Occipital lobe (tissue), 2 donors: ENCODE data around the gene POLE. TPM values are rescaled to one million over a fixed set of nuclear protein-coding genes. Genes with fewer than 3 reads are reported as not detected.

Source experiments
- DNase-seq: peaks from one replicate; lab custom pipeline; 2025; lab: John Stamatoyannopoulos, UW
- total RNA-seq: library from RNA; depleted of rRNA; stranded (reverse); fragments of >200 nt; gene quantifications from one replicate; pipeline ENCODE4 v1.2.3, GENCODE V29; 2014

POLE gene
- total RNA-seq, 1 donor from 2014 or later, result 36.5 TPM

DNA sequence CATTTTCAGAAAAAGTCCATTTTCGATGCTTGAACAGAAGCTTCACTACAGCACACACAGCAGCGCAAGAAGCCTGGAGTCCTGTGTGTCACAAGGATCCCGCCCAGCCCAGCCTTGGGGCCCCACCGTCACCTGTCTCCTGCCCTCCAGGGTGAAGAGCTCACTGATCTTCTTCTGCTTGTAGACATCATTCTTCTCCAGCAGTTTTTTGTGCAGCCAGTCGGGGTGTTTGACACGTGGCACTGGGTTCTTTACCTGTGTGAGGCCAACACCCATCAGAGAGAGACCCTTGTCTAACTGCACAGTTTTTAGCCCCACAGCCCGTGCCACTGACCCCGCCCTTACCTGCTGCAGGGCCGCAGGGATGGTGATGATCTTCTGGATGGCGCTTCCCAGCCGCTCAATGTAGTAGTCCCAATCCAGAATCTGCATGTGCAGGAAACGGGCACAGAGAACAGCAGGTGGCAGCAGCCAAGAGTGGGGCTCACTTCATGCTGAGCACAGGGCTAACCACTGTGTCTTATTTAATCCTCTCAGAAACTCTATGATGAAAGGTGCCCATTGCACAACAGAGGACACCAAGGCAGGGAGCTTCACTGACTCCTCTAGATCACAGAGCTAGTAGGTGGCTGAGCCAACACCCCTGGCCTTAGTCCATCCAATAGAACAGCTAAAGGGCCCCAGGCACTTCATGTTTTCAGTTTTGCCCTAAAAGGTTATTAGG lies 30.0 kb downstream of the POLE start:
- DNase-seq, result no peak

GRCh38 chr12:132653567-132654290 lies 33.4 kb downstream of the POLE start:
- DNase-seq, result no peak

DNA sequence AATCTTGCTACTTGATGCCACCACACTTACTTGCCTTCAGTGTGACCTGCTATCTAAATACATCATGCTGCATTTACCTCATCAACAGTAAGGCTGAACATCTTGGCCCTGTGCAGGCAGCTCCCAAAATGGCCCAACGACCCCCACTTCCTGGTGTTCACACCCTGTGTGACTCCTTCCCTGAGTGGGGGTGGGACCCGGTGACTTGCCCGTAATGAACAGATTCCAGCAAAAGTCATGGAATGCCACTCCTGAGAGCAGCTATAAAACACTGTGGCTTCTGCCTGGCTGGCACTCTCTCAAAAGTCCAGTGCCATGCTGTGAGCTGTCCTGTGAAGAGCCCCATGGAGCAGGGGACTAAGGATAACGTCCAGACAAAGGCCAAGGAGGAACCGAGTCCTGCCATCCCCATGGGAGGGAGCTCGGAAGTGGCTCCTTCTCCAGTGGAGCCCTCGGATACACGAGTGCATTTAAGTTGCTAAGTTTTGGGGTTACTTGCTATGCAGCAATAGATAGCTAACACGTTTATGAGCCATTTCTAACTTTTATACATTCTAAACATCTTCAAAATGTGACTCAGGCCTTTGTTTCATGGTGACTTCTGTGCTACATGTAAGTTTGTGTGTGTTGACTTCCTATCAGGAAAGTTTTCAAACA lies 35.6 kb downstream of the POLE start:
- no peak for DNase-seq

DNA sequence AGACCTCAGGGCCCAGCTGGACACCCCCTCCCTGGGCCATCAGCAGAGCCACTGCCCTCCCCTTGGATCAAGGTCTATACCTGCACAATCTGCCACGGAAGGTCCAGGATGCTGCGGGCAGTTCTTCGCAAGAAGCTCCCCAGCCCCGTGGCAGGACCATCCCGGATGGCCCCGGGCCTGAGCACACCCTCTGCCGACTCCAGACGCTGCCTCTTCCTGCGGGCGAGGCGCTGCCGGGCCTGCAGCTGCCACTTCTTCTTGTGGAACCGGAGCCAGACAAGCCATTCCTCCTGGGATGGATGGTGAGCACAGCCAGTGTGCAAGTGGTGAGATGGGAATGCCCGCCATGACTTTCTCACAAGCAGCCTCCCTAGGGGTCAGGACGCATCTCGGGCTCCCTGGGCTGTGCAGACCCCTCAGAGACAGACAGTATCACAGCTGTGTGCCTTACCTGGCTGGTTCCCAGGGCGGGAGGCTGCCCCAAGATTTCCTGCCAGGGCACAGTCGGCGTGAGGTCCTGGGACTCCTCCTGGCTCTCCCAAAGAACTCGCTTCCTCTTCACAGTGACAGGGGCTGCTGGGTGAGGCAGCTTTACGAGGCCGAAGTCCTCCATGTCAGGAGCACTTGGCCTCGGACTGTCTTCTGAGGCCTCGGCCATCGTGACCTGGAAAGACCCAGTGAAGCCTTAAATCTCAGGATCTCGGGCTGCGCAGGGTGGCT lies 37.8 kb downstream of the POLE start:
- DNase-seq, result no peak

DNA sequence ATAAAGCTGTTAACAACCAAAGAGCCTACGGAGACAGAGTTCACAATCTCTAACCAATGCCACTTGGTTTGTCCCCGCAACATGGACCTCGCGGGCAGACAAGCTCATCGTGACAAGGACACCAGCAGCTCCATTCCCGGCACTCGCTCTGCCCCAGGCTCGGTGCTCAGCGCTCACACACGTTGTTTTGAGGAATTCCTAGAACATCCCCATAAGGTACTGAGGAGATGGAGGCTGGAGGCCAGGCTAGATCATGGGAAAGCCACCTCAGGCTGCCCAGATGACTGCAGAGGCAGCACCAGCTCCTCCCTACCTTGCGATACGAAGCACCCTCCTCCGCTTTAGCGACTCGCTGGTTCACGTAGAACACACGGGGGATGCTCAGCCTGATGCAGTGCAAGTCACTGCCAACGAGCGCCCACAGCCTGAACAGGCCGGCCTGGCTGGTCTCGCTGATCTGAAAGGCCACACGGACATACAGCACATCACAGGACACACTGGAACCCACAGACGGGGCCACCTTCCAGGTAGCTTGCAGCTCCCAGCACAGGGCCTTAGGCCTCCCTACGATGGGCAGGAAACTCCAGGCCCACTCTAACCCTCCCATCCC lies 38.4 kb downstream of the POLE start:
- no peak for DNase-seq

DNA sequence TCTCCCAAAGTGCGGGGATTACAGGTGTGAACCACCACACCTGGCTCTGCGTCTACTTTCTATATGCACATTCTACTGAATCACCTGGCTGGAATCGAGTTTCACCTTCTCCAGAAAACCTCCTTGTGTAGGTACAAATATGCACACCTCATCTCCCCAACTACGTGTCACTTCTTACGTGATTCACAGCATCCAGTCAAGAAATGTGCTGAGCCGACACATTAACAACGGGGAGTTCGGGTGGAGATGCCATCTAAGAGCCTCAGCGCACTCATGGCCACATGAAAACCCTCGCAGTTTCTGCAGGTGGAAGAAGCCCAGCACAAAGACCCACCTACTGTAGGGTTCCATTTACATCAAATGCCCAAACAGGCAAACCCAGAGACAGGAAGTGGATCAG lies 39.3 kb downstream of the POLE start:
- DNase-seq, result no peak

DNA sequence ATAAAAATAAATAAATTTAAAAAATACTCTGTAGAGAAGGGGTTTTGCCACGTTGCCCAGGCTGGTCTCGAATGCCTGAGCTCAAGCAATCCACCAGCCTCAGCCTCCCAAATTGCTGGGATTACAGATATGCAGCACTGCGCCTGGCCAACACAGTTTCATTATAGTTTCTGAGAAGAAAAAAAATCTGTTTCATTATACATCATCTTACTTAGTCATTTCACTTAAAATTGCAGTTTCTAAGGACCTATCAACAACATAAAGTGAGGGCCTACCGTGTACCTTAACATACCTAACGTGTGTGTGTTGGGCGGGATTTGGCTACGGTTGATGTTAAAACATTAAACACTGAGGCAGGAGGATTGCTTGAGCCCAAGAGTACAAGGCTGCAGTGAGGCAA lies 40.3 kb downstream of the POLE start:
- no peak for DNase-seq

DNA sequence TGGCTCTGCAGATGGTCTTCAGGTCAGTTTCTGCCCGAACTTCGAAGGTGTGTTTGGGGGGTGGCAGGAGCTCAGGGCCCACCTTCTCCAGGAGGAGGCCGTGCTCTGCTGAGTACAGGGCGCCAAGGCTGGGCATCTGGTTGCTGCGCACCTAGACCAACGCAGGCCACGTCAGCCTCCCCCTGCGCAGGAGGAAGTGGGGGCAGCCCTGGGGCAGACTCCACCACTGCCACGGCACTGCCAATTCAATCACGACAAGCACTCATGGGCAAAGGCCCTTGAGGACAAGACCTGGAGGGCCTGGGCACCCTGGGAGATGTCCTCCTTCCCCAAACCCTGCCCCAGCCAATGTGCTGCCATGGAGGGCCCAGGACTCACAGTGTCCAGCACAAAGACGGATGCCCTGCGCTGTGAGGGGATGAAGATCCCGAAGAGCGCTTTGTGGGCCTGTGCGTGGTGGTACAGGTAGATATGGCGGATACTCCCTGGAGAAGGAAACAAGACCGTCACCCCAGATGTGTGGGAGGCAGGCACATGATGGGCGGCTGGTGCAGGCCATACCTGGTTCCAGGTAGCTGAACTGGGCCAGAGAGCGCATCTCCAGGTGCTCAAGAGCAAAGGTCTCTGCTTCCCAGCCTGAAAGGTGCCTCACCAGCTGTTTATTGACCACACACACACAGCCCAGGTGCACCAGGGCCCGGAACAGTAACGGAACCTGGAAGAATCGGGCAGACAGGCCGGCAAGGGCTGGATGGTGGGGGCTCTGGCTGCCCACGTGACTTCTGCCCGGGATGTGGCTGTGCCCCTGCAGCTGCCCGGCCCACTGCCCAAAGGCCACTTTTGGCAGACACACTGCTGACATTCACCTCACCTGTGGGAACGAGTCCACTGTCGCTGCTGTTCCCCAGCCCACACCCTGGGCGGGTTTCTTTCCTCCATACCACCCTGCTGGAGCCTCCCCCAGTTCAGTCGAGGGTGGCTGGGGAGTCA lies 44.0 kb downstream of the POLE start:
- no peak for DNase-seq

GRCh38 chr12:132641811-132642650 lies 45.1 kb downstream of the POLE start:
- no peak for DNase-seq

DNA sequence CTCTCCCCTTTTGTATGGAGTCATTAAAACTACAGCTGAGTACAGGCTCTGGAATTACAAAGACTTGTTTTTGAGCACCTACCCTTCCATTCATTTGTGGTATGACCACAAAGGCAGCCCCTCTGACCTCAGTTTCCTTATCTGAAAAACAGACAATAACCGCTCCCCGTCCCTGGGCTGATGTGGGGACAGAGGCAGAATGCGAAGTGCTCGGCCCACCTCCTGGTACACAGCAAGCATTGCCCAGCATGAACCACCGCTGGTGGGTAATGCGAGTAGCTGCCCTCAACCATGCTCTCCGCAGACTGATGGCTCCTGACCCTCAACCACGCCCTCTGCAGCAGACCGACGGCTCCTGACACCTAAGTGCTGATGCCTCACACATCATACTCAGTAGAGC lies 46.2 kb downstream of the POLE start:
- no peak for DNase-seq

- DNase-seq, result no peak
These were observed 47.1 kb downstream of the POLE start for GRCh38 chr12:132639956-132640520.

DNA sequence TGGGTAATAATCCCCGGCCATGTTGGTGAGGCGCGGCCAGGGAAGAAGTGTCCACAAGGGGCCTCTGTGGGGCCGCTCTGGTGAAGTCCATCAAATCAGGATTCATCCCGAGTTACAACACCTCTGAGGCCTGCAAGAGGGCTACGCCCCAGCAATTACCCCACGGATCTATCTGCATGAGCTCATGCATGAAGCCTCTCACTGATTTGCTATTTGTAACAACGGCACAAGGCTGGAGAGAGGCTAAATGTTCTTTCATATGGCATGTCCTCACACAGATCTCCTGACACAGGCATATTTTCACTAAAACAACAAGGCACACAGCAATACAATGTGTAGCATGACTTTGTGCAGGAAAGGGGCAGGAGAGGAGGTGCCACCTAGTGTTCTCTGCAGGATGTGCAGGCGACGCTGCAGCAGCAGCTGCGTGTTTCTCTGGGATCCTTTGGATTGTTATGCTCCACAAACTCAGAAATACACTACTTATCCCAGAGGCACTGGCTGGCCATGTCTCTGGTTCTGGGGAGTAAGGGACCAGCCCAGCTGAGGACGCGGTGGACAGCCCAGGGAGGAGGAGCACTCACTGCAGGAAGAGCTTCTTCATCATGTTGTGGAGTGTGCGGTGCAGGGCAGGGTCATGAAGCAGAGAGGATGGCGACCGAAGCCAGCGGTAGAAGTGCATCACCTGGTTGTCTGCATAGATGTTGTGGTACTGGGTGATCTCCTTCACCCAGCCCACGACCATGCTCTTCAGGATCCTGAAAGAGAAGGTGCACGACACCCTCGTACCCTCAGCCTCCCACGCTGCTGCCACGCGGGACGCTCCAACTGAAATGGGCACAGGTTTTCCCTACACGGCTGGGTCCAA lies 48.4 kb downstream of the POLE start:
- DNase-seq, result no peak

- no peak for DNase-seq
These were observed 49.3 kb downstream of the POLE start for GRCh38 chr12:132637811-132638210.

- no peak for DNase-seq
These were observed 51.8 kb downstream of the POLE start for GRCh38 chr12:132635076-132635955.

DNA sequence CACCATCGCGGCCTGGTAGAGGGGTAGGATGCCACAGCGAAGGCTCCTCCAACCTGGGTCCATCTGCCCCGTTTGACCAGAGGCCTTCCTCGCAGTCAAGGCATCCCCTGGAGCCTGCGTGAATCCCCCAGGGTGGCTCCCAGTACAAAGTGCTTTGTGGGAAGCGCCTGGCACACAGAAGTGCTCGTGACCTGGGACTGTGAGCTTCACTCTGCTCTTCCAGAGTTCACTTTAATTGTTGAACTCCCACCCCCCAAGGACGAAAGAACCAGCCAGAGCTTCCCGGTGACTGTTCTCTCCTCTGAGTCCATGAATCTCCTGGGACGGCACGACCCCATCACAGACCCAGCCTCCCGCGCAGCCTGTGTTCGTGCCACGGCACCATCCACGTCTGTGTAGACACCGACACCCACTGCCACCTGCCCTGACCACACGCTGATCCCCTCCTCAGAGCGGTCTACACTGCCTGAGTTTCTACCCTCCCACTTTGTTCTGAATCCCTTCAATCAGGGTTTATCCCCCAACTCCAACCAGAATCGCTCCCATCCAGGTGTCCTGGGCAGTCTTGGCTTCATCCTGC lies 52.6 kb downstream of the POLE start:
- no peak for DNase-seq

- no peak for DNase-seq
These were observed 53.2 kb downstream of the POLE start for GRCh38 chr12:132633901-132634300.

DNA sequence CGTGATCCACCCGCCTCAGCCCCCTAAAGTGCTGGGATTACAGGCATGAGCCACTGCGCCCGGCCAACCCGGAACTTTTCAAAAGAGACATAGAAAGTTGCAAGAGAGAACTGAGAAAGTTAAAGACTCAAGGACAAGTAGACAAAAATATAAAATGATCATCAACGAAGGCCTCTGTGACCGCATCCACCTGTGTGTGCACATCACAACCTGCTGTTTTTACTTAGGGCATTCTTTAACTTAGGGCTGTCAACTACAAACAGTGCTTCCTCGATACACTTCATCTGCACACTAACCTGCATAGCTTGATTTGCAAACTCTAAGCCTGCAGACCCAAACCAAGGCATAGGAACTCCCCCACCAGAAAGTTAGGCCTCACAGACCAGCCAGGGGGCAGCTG lies 53.7 kb downstream of the POLE start:
- DNase-seq, result no peak
